AG09309 (cell line): ENCODE measurements around the gene RFC4.

Experiments used
- DNase-seq: peaks from one replicate; pipeline ENCODE4 v3.0.0-alpha.2; 2010; ENCODE audit warnings: low read depth
- H3K4me3 ChIP-seq: 2 replicates; pipeline ENCODE4 v1.5.1; 2011; ENCODE audit warnings: mild to moderate bottlenecking, low read depth, low read length, moderate library complexity; ENCODE audit not compliant: control insufficient read depth
- CTCF ChIP-seq: IDR thresholded peaks from 2 replicates; pipeline ENCODE4 v1.5.1; 2011; ENCODE audit warnings: mild to moderate bottlenecking, low read depth, low read length, inconsistent platforms; ENCODE audit not compliant: insufficient read depth, control insufficient read depth; ENCODE audit errors: missing control alignments

RFC4 gene

GRCh38 chr3:186760897-186761447 lies 45.3 kb downstream of the RFC4 start:
- DNase-seq, result no peak

GRCh38 chr3:186760141-186760833 lies 46.0 kb downstream of the RFC4 start:
- no peak for DNase-seq
- no peak for TF ChIP-seq CTCF
- no peak overlapping the region for H3K4me3 ChIP-seq

More at GRCh38 chr3:186760897-186761447, 45.3 kb downstream of the RFC4 start:
- TF ChIP-seq CTCF, result no peak
- no peak overlapping the region for H3K4me3 ChIP-seq

- no peak overlapping the region for H3K4me3 ChIP-seq
- TF ChIP-seq CTCF, result no peak
- no peak for DNase-seq
Measured at GRCh38 chr3:186759231-186759930, 46.9 kb downstream of the RFC4 start.

- no peak overlapping the region for H3K4me3 ChIP-seq
- DNase-seq, result no peak
- no peak for TF ChIP-seq CTCF
Measured at GRCh38 chr3:186757686-186758220, 48.5 kb downstream of the RFC4 start.

- no peak for TF ChIP-seq CTCF
- H3K4me3 ChIP-seq, result no peak overlapping the region
- no peak for DNase-seq
Measured at GRCh38 chr3:186757214-186757613, 49.1 kb downstream of the RFC4 start.

GRCh38 chr3:186754871-186755270 lies 51.4 kb downstream of the RFC4 start:
- no peak overlapping the region for H3K4me3 ChIP-seq
- DNase-seq, result no peak
- no peak for TF ChIP-seq CTCF
